HTR-8/SVneo (cell line): ENCODE results near the gene SOX15.
A peak's percentile ranks its signal among the peaks of the same experiment; 100 is the strongest.

Experiments used
- DNase-seq: peaks from one replicate; pipeline ENCODE4 v3.0.0; 2011; ENCODE audit warnings: low spot score, mixed read lengths; ENCODE audit not compliant: insufficient read length
- FAIRE-seq: peaks from 2 replicates; lab custom pipeline; 2011; peaks lifted over from hg19 to GRCh38; lab: Jason Lieb, UNC

Gene SOX15

GRCh38 chr17:7559320-7560171, 30.3 kb downstream of the SOX15 start:
- FAIRE-seq (no peak), DNase-seq (no peak)

- DNase-seq (no peak), FAIRE-seq (no peak)
These were observed 31.2 kb downstream of the SOX15 start, which contains the start of gene TNFSF13 for GRCh38 chr17:7558544-7559319. Gene TNFSF13 (plus strand): TSS chr17:7558750. CDS start chr17:7559040, 290 bp downstream.

GRCh38 chr17:7557775-7558543, 31.9 kb downstream of the SOX15 start:
- FAIRE-seq, result no peak

GRCh38 chr17:7557147-7557764, 32.6 kb downstream of the SOX15 start:
- FAIRE-seq, result no peak
- no peak for DNase-seq

More at GRCh38 chr17:7557775-7558543, 31.9 kb downstream of the SOX15 start:
- DNase-seq, result no peak

DNA sequence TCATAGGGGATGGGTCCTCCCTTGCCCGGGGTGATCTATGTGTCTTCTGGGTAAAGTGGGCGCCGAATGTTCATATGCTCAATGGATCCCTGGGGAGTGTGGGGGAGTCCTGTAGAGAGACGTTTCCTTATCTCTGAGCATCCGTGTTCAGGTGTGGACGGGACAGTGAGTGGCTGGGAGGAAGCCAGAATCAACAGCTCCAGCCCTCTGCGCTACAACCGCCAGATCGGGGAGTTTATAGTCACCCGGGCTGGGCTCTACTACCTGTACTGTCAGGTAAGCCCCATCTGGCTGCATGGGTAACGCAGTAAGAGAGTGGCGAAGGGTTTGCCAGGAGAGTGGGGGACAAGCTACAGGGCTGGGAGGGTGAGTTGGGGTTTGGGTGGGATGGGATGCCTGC, 33.3 kb downstream of the SOX15 start:
- DNase-seq, result no peak
- FAIRE-seq, result no peak

GRCh38 chr17:7555320-7555948, 34.5 kb downstream of the SOX15 start:
- no peak for FAIRE-seq
- DNase-seq, result no peak

DNA sequence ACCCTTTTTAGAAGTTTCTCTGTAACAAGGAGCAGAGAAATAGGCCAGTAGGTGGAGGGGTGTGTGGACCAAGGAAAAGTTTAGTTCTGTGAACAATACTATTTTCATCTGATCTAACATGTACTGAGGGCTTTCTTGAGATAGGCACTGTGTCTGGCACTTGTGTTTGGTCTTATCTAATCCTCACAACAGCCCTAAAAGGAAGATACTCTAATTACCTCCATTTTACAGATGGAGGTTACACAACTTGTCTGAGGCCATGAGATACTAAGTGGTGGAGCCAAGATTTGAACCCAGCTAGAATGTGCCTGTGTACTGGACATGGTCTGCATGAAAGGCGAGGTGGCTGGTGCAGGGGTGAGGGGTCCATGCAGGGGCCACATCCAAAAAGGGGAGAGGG, 36.5 kb downstream of the SOX15 start:
- no peak for FAIRE-seq
- DNase-seq, result no peak

GRCh38 chr17:7552621-7553051, 37.3 kb downstream of the SOX15 start:
- no peak for DNase-seq
- no peak for FAIRE-seq

- DNase-seq, result no peak
- FAIRE-seq, result no peak
These were observed 38.5 kb downstream of the SOX15 start for GRCh38 chr17:7551396-7551795.

DNA sequence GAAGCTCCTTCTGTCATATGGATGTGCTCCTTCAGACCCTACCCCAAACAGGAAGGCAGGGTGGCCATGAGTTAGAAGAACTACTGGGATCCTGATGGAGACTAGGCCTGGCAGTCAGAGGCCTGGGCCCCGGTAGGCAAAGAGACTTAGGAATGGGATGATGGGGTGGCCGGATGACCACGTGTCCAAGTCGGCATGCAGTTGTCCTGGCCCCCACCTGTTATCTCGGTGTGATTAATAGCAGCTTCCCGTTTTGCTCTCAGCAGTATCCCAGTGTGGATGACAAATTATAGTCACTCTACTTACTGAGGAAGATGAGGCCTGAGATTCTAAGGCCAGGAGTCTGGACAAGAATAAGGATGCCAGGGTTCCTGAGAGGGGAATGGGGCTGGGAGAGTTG, 39.5 kb downstream of the SOX15 start:
- FAIRE-seq (no peak), DNase-seq (no peak)

DNA sequence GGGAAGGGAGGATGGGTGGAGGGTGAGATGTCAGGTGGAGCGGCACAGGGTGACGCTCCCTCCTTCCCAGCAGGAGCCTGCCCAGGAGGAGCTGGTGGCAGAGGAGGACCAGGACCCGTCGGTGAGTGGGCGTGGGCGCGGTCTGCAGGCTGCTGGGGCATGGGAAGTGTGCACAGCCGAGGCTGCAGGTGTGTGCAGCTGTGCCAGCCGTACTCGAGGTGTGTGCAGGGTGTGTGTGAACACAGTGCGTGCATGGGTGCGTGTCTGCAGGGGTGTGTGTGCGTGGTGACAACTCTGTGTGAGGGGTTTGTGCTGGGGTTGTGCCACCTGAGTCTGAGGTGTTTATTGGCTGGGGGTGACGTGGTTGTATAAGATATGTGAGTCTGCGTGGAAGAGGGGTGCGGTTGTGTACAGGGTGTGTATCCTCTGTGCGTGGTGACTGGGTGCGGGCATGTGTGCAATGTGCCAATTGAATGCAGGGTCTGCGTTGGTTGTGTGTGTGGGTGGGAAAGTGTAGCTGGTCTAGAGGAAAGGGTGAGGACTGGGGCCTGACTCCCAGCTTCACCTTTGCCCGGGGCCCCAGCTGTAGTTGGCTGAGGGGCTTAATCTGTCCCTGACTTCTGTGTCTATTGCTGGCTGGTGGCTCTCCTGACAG, 40.4 kb downstream of the SOX15 start:
- DNase-seq, result no peak

GRCh38 chr17:7548585-7549400, 41.1 kb downstream of the SOX15 start, which contains the start of gene TNFSF12:
Gene TNFSF12 (plus strand): TSS chr17:7549058. CDS start chr17:7549154, 96 bp downstream.
- DNase-seq, result no peak
- FAIRE-seq, result no peak

More for the DNA sequence above, 40.4 kb downstream of the SOX15 start:
- peak; percentile 79 for FAIRE-seq

- no peak for FAIRE-seq
These were observed 45.0 kb downstream of the SOX15 start for GRCh38 chr17:7544911-7545310.

GRCh38 chr17:7541074-7541621, 48.7 kb downstream of the SOX15 start:
- FAIRE-seq, result no peak
- DNase-seq, result no peak

More at GRCh38 chr17:7544911-7545310, 45.0 kb downstream of the SOX15 start:
- DNase-seq, result no peak

DNA sequence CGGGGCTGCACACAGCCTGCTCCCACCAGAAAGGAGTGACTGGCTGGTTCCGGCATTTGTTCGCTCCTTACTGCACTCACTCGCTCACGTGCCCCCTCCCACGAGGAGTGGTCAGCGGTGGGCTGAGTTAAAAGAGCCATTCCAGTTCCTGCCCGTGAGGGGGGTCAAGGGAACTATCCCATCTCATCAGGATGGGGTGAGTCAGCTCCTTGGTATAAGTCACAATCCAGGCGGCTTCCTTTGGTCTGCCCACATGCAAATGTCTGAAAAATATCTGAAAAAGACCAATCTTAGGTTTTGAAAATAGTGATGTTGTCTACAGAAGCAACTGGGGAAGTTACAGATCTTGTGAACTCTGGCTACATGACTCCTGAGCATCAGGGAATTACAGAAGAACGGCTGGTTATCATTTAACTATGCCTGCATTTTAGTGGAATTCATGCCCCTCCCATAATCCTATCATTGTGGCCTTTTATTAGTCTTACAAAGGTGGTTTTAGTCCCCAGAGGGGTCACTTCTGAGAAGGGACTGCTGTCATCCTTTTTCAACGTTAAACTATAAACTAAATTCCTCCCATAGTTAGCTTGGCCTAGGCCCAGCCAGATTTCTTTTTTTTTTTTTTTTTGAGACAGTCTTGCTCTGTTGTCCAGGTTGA, 50.9 kb downstream of the SOX15 start:
- FAIRE-seq (no peak), DNase-seq (no peak)
